ENCODE measurements around the gene RAB11FIP4. TPM values are rescaled to one million over a fixed set of nuclear protein-coding genes. Genes with fewer than 3 reads are reported as not detected.

The RAB11FIP4 gene
- total RNA-seq, 1 experiment from 2014 or later: 15.1 TPM

- DNase-seq (ENCODE audit: low read depth, low spot score): no peak
- no peak overlapping the region for H3K4me3 ChIP-seq (replicated peaks in 1 of 2; ENCODE audit: low read depth in 1 of 2, low read length in 2 of 2)
- intact Hi-C loops (cut with micrococcal nuclease): loop anchor here (1.0 to 2.0 kb wide), 4 partner anchors 79 to 316 kb away; no protein-coding TSS in a partner anchor
- H3K27ac ChIP-seq (ENCODE audit: low read depth, low read length): no peak overlapping the region
- H3K4me1 ChIP-seq (ENCODE audit: control insufficient read depth in 1 of 2, insufficient read depth in 2 of 2, low read length in 2 of 2): peaks cover 0 to 10% of the 10 kb centered on the region in 2 experiments; a peak in 2 of 4 replicates
- no peaks in the 10 kb centered on the region for H3K9me3 ChIP-seq (ENCODE audit: control insufficient read depth in 1 of 2, insufficient read depth in 1 of 2, low read depth in 1 of 2, low read length in 2 of 2)
- no peak overlapping the region for H2AFZ ChIP-seq (ENCODE audit: low read depth, low read length, poor library complexity, severe bottlenecking)
- no peaks in the 10 kb centered on the region for H3K79me2 ChIP-seq (ENCODE audit: insufficient read depth, low read length)
- no peaks in the 10 kb centered on the region for H3K9me2 ChIP-seq (ENCODE audit: insufficient read depth)
- TF ChIP-seq CTCF (IDR thresholded peaks at IDR 0.05 in 2 of 3, conservative IDR thresholded peaks at IDR 0.05 in 1 of 3; ENCODE audit: borderline replicate concordance in 1 of 3, insufficient read depth in 1 of 3, low read depth in 2 of 3, low read length in 2 of 3) (peak; percentile 47 to 59 (median 56); a peak in 5 of 6 replicates), ZNF274 (IDR thresholded peaks at IDR 0.05; ENCODE audit: low read depth, low read length) (no peak), RAD21 (IDR thresholded peaks at IDR 0.05; ENCODE audit: low read depth) (peak; percentile 46; the same call in 1 of the 2 replicates), POLR2A (IDR thresholded peaks at IDR 0.05; ENCODE audit: borderline replicate concordance, extremely low read depth, insufficient read depth, insufficient read length) (no peak), JUND (IDR thresholded peaks at IDR 0.05) (no peak)
- ChIA-PET CTCF (interaction anchor here (2.2 to 2.7 kb wide), 2 partner anchors 78 to 89 kb away, joined by 8 to 11 read pairs; no protein-coding TSS in a partner anchor), RAD21 (ENCODE audit: low non-redundant PET in 1 of 2, low total read pairs in 2 of 2, uncharacterized antibody in 2 of 2, unreplicated experiment in 2 of 2) (interaction anchor here in 1 of 2 experiments (1.6 kb wide), 1 partner anchor 89 kb away, joined by 6 read pairs; no protein-coding TSS in a partner anchor), POLR2A (interaction anchor here (0.5 kb wide), 1 partner anchor 623 kb away, joined by 3 read pairs; no protein-coding TSS in a partner anchor)
- no TSS peak for BruUV-seq (replicated peaks)
- H3K27me3 ChIP-seq (ENCODE audit: insufficient read depth, low read length): no peaks in the 10 kb centered on the region
- ATAC-seq: peak; percentile 72
- H4K20me1 ChIP-seq (ENCODE audit: insufficient read depth): no peaks in the 10 kb centered on the region
- H3K9ac ChIP-seq (ENCODE audit: low read length): no peak overlapping the region
- H3K4me2 ChIP-seq (ENCODE audit: low read length): peak overlapping the region; percentile 23; the same call in 1 of the 2 replicates
- H3K36me3 ChIP-seq (ENCODE audit: control insufficient read depth in 1 of 2, insufficient read depth in 2 of 2, low read length in 2 of 2): no peaks in the 10 kb centered on the region; a peak in 1 of 4 replicates
Observed at GRCh38 chr17:31525801-31526549, 134.5 kb downstream of the RAB11FIP4 start.

- Histone ChIP-seq H3K36me3 (ENCODE audit: control insufficient read depth in 1 of 2, insufficient read depth in 2 of 2, low read length in 2 of 2) (no peaks in the 10 kb centered on the region; a peak in 1 of 4 replicates), H2AFZ (ENCODE audit: low read depth, low read length, poor library complexity, severe bottlenecking) (no peak overlapping the region), H3K4me3 (replicated peaks in 1 of 2; ENCODE audit: low read depth in 1 of 2, low read length in 2 of 2) (no peak overlapping the region), H3K27me3 (ENCODE audit: insufficient read depth, low read length) (no peaks in the 10 kb centered on the region), H3K4me1 (ENCODE audit: control insufficient read depth in 1 of 2, insufficient read depth in 2 of 2, low read length in 2 of 2) (peaks cover 0 to 10% of the 10 kb centered on the region in 2 experiments; a peak in 2 of 4 replicates), H3K4me2 (ENCODE audit: low read length) (no peak overlapping the region), H3K27ac (ENCODE audit: low read depth, low read length) (no peak overlapping the region), H3K9ac (ENCODE audit: low read length) (no peak overlapping the region), H3K9me3 (ENCODE audit: control insufficient read depth in 1 of 2, insufficient read depth in 1 of 2, low read depth in 1 of 2, low read length in 2 of 2) (no peaks in the 10 kb centered on the region), H4K20me1 (ENCODE audit: insufficient read depth) (no peaks in the 10 kb centered on the region), H3K79me2 (ENCODE audit: insufficient read depth, low read length) (no peaks in the 10 kb centered on the region), H3K9me2 (ENCODE audit: insufficient read depth) (no peaks in the 10 kb centered on the region)
- intact Hi-C loops (cut with micrococcal nuclease): no loop called here
- RAD21 ChIA-PET (ENCODE audit: low non-redundant PET in 1 of 2, low total read pairs in 2 of 2, uncharacterized antibody in 2 of 2, unreplicated experiment in 2 of 2): no interaction called here
- DNase-seq (ENCODE audit: low read depth, low spot score): no peak
- CTCF ChIA-PET: no interaction called here
- BruUV-seq (replicated peaks): no TSS peak
- no peak for ATAC-seq
- POLR2A ChIA-PET: no interaction called here
- no peak for TF ChIP-seq SRF (IDR thresholded peaks at IDR 0.05; ENCODE audit: low read depth)
- TF ChIP-seq JUND (IDR thresholded peaks at IDR 0.05): no peak
- no peak for TF ChIP-seq CEBPB (IDR thresholded peaks at IDR 0.05; ENCODE audit: low read depth)
- no peak for TF ChIP-seq CBX3 (IDR thresholded peaks at IDR 0.05; ENCODE audit: low read depth)
- TF ChIP-seq ZBTB33 (IDR thresholded peaks at IDR 0.05; ENCODE audit: extremely low read depth, insufficient replicate concordance, low read length): no peak
- TF ChIP-seq ZFX (IDR thresholded peaks at IDR 0.05): no peak
- TF ChIP-seq TCF7L2 (IDR thresholded peaks at IDR 0.05; ENCODE audit: borderline replicate concordance, extremely low read depth, insufficient read depth, insufficient read length): no peak
- no peak for TF ChIP-seq ZNF274 (IDR thresholded peaks at IDR 0.05; ENCODE audit: low read depth, low read length)
- TF ChIP-seq YY1 (IDR thresholded peaks at IDR 0.05; ENCODE audit: extremely low read depth, insufficient replicate concordance, low read depth, low read length): no peak
- TF ChIP-seq EZH2phosphoT487 (IDR thresholded peaks at IDR 0.05; ENCODE audit: borderline replicate concordance): no peak
Observed at GRCh38 chr17:31527606-31528005, 136.1 kb downstream of the RAB11FIP4 start.

Data from HCT116 (cell line).